Liver (tissue), 3 donors: ENCODE data around the gene CCDC89.

Experiments
- CTCF ChIP-seq: fragments of 150-350 bp; IDR thresholded peaks from 2 replicates; pipeline ENCODE4 v1.5.1; 2017; ENCODE audit warnings: improper control_type of control experiment, low read depth, low read length; ENCODE audit not compliant: missing input control
- FOXA1 ChIP-seq: IDR thresholded peaks from 2 replicates; pipeline ENCODE4 v1.6.1; 2016; ENCODE audit warnings: antibody characterized with exemption
- GABPA ChIP-seq, 2 donors: IDR thresholded peaks in 1 of 2; conservative IDR thresholded peaks in 1 of 2; 2 replicates each; pipeline ENCODE4 v1.6.1; 2016; ENCODE audit warnings: antibody characterized with exemption in 2 of 2, mild to moderate bottlenecking in 1 of 2, moderate library complexity in 1 of 2
- MAX ChIP-seq: IDR thresholded peaks from 2 replicates; pipeline ENCODE4 v1.6.1; 2016; ENCODE audit warnings: antibody characterized with exemption
- RXRA ChIP-seq, 2 donors: IDR thresholded peaks; 2 replicates each; pipeline ENCODE4 v1.6.1; 2017 to 2018; ENCODE audit warnings: antibody characterized with exemption in 2 of 2, mild to moderate bottlenecking in 1 of 2
- TAF1 ChIP-seq: conservative IDR thresholded peaks from 2 replicates; pipeline ENCODE4 v1.6.1; 2016; ENCODE audit warnings: antibody characterized with exemption, mild to moderate bottlenecking
- ZBTB33 ChIP-seq: IDR thresholded peaks from 2 replicates; pipeline ENCODE4 v1.6.1; 2016; ENCODE audit warnings: antibody characterized with exemption
- TF ChIP-seq, protein P1 (sequence below): IDR thresholded peaks from 2 replicates; pipeline ENCODE4 v1.6.1; 2016; ENCODE audit warnings: antibody characterized with exemption, mild to moderate bottlenecking
- donor health status: healthy.
- donor health status: healthy.

GRCh38 chr11:85672105-85672902, 13.7 kb downstream of the CCDC89 start:
- TF ChIP-seq CTCF (no peak), MAX (no peak), RXRA (IDR thresholded peaks at IDR 0.05) (no peak), TAF1 (no peak), GABPA (IDR thresholded peaks at IDR 0.05 in 1 of 2, conservative IDR thresholded peaks at IDR 0.05 in 1 of 2) (no peak), FOXA1 (no peak), ZBTB33 (no peak)
- TF ChIP-seq, protein P1, sequence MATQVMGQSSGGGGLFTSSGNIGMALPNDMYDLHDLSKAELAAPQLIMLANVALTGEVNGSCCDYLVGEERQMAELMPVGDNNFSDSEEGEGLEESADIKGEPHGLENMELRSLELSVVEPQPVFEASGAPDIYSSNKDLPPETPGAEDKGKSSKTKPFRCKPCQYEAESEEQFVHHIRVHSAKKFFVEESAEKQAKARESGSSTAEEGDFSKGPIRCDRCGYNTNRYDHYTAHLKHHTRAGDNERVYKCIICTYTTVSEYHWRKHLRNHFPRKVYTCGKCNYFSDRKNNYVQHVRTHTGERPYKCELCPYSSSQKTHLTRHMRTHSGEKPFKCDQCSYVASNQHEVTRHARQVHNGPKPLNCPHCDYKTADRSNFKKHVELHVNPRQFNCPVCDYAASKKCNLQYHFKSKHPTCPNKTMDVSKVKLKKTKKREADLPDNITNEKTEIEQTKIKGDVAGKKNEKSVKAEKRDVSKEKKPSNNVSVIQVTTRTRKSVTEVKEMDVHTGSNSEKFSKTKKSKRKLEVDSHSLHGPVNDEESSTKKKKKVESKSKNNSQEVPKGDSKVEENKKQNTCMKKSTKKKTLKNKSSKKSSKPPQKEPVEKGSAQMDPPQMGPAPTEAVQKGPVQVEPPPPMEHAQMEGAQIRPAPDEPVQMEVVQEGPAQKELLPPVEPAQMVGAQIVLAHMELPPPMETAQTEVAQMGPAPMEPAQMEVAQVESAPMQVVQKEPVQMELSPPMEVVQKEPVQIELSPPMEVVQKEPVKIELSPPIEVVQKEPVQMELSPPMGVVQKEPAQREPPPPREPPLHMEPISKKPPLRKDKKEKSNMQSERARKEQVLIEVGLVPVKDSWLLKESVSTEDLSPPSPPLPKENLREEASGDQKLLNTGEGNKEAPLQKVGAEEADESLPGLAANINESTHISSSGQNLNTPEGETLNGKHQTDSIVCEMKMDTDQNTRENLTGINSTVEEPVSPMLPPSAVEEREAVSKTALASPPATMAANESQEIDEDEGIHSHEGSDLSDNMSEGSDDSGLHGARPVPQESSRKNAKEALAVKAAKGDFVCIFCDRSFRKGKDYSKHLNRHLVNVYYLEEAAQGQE: no peak
